Endothelial cell of umbilical vein (primary cell): ENCODE data around the gene PLXDC2. TPM values are rescaled to one million over a fixed set of nuclear protein-coding genes. Genes with fewer than 3 reads are reported as not detected.

Source experiments
- BruUV-seq: library from RNA; stranded (reverse); fragments of 400-500 nt; replicated peaks from 2 replicates; lab custom pipeline; 2021; lab: Mats Ljungman, UMichigan
- CTCF ChIA-PET: fragments of 300-600, 350-600 bp; sonication (Branson Sonifier 250); formaldehyde crosslinking; loops from one replicate; lab custom pipeline; 2021; ENCODE audit warnings: antibody characterized with exemption, inconsistent platforms; lab: Charles Lee
- POLR2A ChIA-PET: fragments of 300-600, 350-600 bp; sonication (Branson Sonifier 250); formaldehyde crosslinking; loops from one replicate; lab custom pipeline; 2021; ENCODE audit warnings: antibody characterized with exemption, inconsistent platforms; lab: Charles Lee
- DNase-seq: peaks from one replicate; pipeline ENCODE4 v3.0.0-alpha.2; 2011; ENCODE audit warnings: low read depth, low spot score
- FAIRE-seq: peaks from 2 replicates; lab custom pipeline; 2011; peaks lifted over from hg19 to GRCh38; lab: Jason Lieb, UNC
- H2AFZ ChIP-seq: 2 replicates; pipeline ENCODE4 v1.6.0; 2012; ENCODE audit warnings: low read depth, low read length, control low read depth, inconsistent platforms
- H3K27ac ChIP-seq: 2 replicates; pipeline ENCODE4 v1.5.1; 2011; ENCODE audit warnings: low read depth, mild to moderate bottlenecking, control low read depth, low read length, moderate library complexity; ENCODE audit not compliant: insufficient read depth
- H3K27me3 ChIP-seq, 2 experiments: 2 replicates each; pipeline versions ENCODE4 v1.6.0 to v1.6.1; 2011; ENCODE audit warnings: low read length in 2 of 2, mixed read lengths in 1 of 2; ENCODE audit not compliant: control insufficient read depth in 2 of 2, insufficient read depth in 2 of 2
- H3K36me3 ChIP-seq, 2 experiments: 2 replicates in 1 of 2; 3 replicates in 1 of 2; pipeline ENCODE4 v1.5.1; 2011; ENCODE audit warnings: low read length in 2 of 2, mild to moderate bottlenecking in 1 of 2, moderate library complexity in 1 of 2; ENCODE audit not compliant: control insufficient read depth in 2 of 2, insufficient read depth in 2 of 2; ENCODE audit errors: extremely low read depth in 1 of 2
- H3K4me1 ChIP-seq: 3 replicates; pipeline ENCODE4 v1.5.1; 2011; ENCODE audit warnings: mild to moderate bottlenecking, low read length; ENCODE audit not compliant: control insufficient read depth, insufficient read depth; ENCODE audit errors: extremely low read depth
- H3K4me2 ChIP-seq: 2 replicates; pipeline ENCODE4 v1.6.1; 2011; ENCODE audit warnings: low read length, control low read depth, mixed read lengths; ENCODE audit not compliant: insufficient read depth
- H3K4me3 ChIP-seq, 3 experiments: fragments of 200-600 bp in 1 of 3; sonication (generic), shearing (Covaris generic) in 1 of 3; replicated peaks in 1 of 3; 2 replicates each; pipeline ENCODE4 v1.5.1; 2011 to 2016; ENCODE audit warnings: control low read depth in 3 of 3, low read length in 3 of 3, mild to moderate bottlenecking in 2 of 3, inconsistent platforms in 1 of 3, low read depth in 1 of 3, moderate library complexity in 1 of 3; ENCODE audit not compliant: insufficient read depth in 1 of 3
- H3K79me2 ChIP-seq: 2 replicates; pipeline ENCODE4 v1.6.0; 2012; ENCODE audit warnings: low read length, inconsistent platforms; ENCODE audit not compliant: control insufficient read depth, insufficient read depth
- H3K9ac ChIP-seq: replicated peaks from 2 replicates; pipeline ENCODE3; 2011; ENCODE audit warnings: low read length, control low read depth; ENCODE audit not compliant: insufficient read depth; ENCODE audit errors: extremely low read depth
- H3K9me1 ChIP-seq: replicated peaks from 3 replicates; pipeline ENCODE4 v1.6.0; 2011; ENCODE audit warnings: mild to moderate bottlenecking, low read length; ENCODE audit not compliant: control insufficient read depth, insufficient read depth; ENCODE audit errors: extremely low read depth
- H3K9me3 ChIP-seq: replicated peaks from 2 replicates; pipeline ENCODE4 v1.5.1; 2012; ENCODE audit warnings: low read length, inconsistent platforms; ENCODE audit not compliant: control insufficient read depth, insufficient read depth
- H4K20me1 ChIP-seq: replicated peaks from 2 replicates; pipeline ENCODE3; 2011; ENCODE audit warnings: mild to moderate bottlenecking, low read length; ENCODE audit not compliant: control insufficient read depth, insufficient read depth; ENCODE audit errors: extremely low read depth
- EZH2 ChIP-seq: IDR thresholded peaks from 2 replicates; pipeline ENCODE4 v1.6.1; 2012; ENCODE audit warnings: borderline replicate concordance, low read depth, mild to moderate bottlenecking, moderate library complexity, low read length, inconsistent platforms; ENCODE audit not compliant: severe bottlenecking
- FOS ChIP-seq: IDR thresholded peaks from 2 replicates; pipeline ENCODE4 v1.6.1; 2011; ENCODE audit warnings: mild to moderate bottlenecking, low read length, moderate library complexity, borderline replicate concordance; ENCODE audit not compliant: insufficient read depth
- JUN ChIP-seq: IDR thresholded peaks from 2 replicates; pipeline ENCODE4 v1.6.1; 2011; ENCODE audit warnings: borderline replicate concordance, low read depth; ENCODE audit not compliant: insufficient read length, insufficient read depth
- MYC ChIP-seq: IDR thresholded peaks from one replicate; pipeline ENCODE4 v1.6.1; 2011; ENCODE audit warnings: mild to moderate bottlenecking, low read depth, low read length
- POLR2A ChIP-seq: IDR thresholded peaks from 2 replicates; pipeline ENCODE4 v1.6.1; 2012; ENCODE audit warnings: low read depth, mild to moderate bottlenecking, control low read depth, low read length
- POLR2AphosphoS5 ChIP-seq: IDR thresholded peaks from 2 replicates; pipeline ENCODE4 v1.6.1; 2012; ENCODE audit warnings: low read depth, mild to moderate bottlenecking, control low read depth, low read length, moderate library complexity; ENCODE audit not compliant: insufficient read depth
- dilution Hi-C: fragments of 300-500 bp; cut with MboI; formaldehyde crosslinking; loops from one replicate; pipeline ENCODE4 v1.15.0; 2019; ENCODE audit warnings: low sequenced_read_pairs; ENCODE audit not compliant: extremely low pct_ligation_motif_present
- intact Hi-C: fragments of 100-400 bp; cut with micrococcal nuclease; formaldehyde crosslinking; loops from one replicate; pipeline ENCODE4 v1.10.0; 2022
- polyA plus RNA-seq, 4 experiments: library from polyadenylated mRNA; depleted of rRNA in 3 of 4; stranded (reverse) in 3 of 4; unstranded in 1 of 4; fragments of >200 nt; gene quantifications; 2 replicates each; pipeline versions ENCODE4 v1.2.1 to v1.2.3, GENCODE V29; 2011 to 2012; ENCODE audit warnings: missing spikeins in 1 of 4
- total RNA-seq: library from RNA; stranded (reverse); gene quantifications from 2 replicates; pipeline ENCODE4 v1.2.3, GENCODE V29; 2021
- TF ChIP-seq, protein P1 (sequence below), 2 donors: IDR thresholded peaks; 1 replicate in 1 of 2; 2 replicates in 1 of 2; pipeline ENCODE4 v1.5.1; 2011; ENCODE audit warnings: low read length in 2 of 2, mild to moderate bottlenecking in 2 of 2, moderate library complexity in 2 of 2, control low read depth in 1 of 2, inconsistent platforms in 1 of 2, low read depth in 1 of 2; ENCODE audit not compliant: insufficient read depth in 1 of 2; ENCODE audit errors: extremely low read depth in 1 of 2

Gene PLXDC2
- total and polyA plus RNA-seq, 2 donors (not counting 3 experiments of a cell fraction or from before 2014, with no cell fraction given) = 0.32 to 1.2 TPM

DNA sequence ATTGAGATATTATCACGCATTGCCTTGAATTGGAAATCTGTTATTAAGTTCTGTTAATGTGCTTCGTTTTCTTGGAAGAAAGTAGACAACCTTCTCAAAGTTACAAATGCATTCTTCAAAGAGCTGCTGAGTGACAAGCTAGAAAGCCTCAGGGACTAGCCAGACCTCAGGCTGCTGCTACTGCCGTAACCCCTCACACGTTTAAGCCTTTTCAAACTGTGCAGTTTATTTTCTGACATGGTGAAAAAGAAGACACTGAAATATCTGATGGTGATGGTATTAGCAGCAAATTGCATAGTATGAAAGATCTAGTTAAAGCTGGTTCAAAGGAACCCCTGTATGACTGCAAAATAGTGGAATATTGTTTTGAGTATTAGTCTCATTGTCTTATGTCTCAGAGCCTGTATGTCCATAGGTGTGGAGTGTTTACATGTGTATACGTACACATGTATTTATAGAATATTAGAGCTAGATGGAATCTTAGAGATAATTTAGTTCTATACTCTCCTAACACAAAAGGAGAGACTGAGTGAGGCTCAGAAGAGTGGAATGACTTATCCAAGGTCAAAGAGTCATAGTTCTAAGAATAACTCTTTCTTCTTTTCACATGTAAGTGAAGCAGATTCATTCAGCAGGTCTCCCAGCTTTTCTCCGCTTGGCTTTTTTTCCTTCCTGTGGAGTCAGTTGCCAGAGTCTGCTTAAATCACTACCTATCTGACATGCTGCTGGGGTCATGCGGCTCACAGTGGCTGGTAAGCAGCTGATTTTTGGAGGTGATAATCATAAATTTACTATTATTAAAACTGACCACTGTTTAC lies 431.9 kb downstream of the PLXDC2 start:
- Histone ChIP-seq H3K27ac (no peak overlapping the region), H3K9me3 (peaks cover 2% of the 10 kb centered on the region), H3K79me2 (no peaks in the 10 kb centered on the region), H3K9me1 (no peaks in the 10 kb centered on the region), H3K4me2 (no peak overlapping the region), H3K9ac (no peak overlapping the region), H3K27me3 (no peaks in the 10 kb centered on the region), H3K4me3 (no peak overlapping the region), H2AFZ (no peak overlapping the region), H4K20me1 (no peaks in the 10 kb centered on the region), H3K36me3 (no peaks in the 10 kb centered on the region), H3K4me1 (no peaks in the 10 kb centered on the region)
- BruUV-seq = no TSS peak
- intact Hi-C loops = no loop called here
- FAIRE-seq = no peak
- dilution Hi-C loops = no loop called here
- CTCF ChIA-PET = no interaction called here
- POLR2A ChIA-PET = no interaction called here
- TF ChIP-seq FOS = no peak
- DNase-seq = no peak

DNA sequence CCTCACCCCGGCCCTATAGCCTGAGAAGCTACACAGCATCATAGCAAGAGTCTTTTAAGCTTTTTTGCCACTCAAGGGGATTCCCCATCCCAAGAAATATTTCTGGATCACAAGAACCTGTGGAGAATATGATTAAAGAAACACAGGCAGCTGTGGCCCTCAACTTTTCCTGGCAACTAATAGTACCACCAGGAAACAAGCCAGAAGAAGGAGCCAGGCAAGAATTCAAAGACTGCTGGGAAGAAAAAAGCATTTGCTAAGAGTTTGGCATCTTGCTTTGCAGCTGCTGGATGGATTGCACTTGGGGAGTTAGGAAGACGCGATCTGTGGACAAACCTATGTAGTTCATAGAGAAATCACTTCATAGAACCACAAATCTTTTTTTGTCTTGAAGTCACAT lies 437.8 kb downstream of the PLXDC2 start:
- Histone ChIP-seq H3K9me1 (no peaks in the 10 kb centered on the region), H2AFZ (no peak overlapping the region), H3K27ac (no peak overlapping the region), H3K4me1 (no peaks in the 10 kb centered on the region), H3K36me3 (no peaks in the 10 kb centered on the region), H4K20me1 (no peaks in the 10 kb centered on the region), H3K4me2 (no peak overlapping the region), H3K4me3 (no peak overlapping the region), H3K9me3 (peaks cover 2% of the 10 kb centered on the region), H3K9ac (no peak overlapping the region), H3K27me3 (no peaks in the 10 kb centered on the region), H3K79me2 (no peaks in the 10 kb centered on the region)
- TF ChIP-seq POLR2A (no peak), JUN (no peak), EZH2 (no peak), POLR2AphosphoS5 (no peak), MYC (no peak)
- TF ChIP-seq, protein P1, sequence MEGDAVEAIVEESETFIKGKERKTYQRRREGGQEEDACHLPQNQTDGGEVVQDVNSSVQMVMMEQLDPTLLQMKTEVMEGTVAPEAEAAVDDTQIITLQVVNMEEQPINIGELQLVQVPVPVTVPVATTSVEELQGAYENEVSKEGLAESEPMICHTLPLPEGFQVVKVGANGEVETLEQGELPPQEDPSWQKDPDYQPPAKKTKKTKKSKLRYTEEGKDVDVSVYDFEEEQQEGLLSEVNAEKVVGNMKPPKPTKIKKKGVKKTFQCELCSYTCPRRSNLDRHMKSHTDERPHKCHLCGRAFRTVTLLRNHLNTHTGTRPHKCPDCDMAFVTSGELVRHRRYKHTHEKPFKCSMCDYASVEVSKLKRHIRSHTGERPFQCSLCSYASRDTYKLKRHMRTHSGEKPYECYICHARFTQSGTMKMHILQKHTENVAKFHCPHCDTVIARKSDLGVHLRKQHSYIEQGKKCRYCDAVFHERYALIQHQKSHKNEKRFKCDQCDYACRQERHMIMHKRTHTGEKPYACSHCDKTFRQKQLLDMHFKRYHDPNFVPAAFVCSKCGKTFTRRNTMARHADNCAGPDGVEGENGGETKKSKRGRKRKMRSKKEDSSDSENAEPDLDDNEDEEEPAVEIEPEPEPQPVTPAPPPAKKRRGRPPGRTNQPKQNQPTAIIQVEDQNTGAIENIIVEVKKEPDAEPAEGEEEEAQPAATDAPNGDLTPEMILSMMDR (IDR thresholded peaks at IDR 0.05; ENCODE audit: extremely low read depth in 1 of 2, insufficient read depth in 1 of 2, low read depth in 1 of 2, low read length in 2 of 2) = no peak
- FAIRE-seq (no peak), DNase-seq (no peak)
- dilution Hi-C loops = no loop called here
- CTCF ChIA-PET = no interaction called here
- POLR2A ChIA-PET = no interaction called here
- no TSS peak for BruUV-seq
- intact Hi-C loops = no loop called here
